HG02623 (cell line): ENCODE results near the gene PRKCA.
"Not testable (repeated sequence)": the region's sequence is repeated elsewhere in the genome, so short reads cannot be mapped to it uniquely, and the experiment has no call there.

Experiments
- ATAC-seq: cut with Tn5 transposase; IDR thresholded peaks from one replicate; pipeline ENCODE4 v1.9.1; 2021; ENCODE audit warnings: moderate library complexity; ENCODE audit not compliant: unreplicated experiment

The PRKCA gene

DNA sequence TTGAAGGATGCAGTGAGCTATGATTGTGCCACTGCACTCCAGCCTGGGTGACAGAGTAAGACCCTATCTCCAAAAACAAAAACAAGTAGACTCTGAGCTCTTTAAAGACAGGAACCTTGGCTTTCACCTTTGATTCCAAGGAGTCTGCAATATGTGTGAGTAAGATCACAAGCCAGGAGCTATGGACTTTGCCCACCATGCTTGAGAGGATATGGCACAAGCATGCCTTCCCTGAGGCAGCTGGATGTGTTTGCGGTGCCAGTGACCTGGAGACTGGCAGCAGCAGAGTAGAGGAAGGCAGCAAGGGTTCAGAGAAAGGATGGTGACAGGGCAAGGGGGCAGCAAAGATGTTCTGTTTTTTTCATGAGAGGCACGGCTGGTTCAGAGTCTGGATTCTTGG, 14.5 kb upstream of the PRKCA start:
- ATAC-seq, result no peak

DNA sequence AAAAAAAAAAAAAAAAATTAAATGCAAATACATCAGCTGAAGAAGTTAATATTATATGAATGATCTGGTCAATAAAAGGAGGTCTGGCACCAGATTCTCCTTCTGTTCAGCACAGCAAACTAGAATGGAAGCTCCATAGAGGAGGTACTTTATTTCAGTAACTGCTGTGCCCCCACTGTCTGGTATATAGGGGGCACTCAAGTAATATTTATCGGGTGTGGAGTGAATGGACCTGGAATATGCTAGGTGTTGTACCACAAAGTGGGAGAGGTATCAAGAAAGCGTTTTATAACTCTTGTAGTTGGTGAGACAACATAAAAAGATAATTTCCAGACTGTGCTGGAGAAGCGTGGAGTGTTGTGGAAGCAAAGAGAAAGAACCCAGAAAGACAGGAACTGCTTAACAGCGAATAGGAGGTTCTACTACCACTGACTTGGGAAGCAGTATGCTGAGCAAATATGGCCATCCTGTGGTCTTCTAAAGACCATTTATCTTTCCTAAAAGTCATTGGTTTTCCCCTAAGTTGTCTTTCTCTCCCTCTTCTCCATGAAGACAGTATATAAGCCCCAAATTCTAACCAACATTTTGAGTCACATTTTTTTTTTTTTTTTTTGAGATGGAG, 12.2 kb upstream of the PRKCA start:
- no peak for ATAC-seq

DNA sequence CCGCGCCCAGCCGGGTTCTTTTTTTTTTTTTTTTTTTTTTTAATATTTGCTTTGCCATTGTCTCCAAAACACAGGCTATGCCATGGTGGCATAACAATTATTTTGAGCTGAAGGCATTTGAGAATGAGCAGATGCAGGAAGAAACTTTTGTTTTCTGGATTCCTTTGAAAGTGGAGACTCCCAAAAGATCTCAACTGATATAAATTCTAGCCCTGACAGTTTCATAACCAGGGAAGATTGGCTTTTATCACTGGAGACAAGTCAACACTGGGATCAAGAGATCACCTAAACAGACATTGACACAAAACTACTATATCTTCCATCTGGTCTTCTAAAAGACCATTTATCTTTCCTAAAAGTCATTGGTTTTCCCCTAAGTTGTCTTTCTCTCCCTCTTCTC, 10.1 kb upstream of the PRKCA start:
- no peak for ATAC-seq

DNA sequence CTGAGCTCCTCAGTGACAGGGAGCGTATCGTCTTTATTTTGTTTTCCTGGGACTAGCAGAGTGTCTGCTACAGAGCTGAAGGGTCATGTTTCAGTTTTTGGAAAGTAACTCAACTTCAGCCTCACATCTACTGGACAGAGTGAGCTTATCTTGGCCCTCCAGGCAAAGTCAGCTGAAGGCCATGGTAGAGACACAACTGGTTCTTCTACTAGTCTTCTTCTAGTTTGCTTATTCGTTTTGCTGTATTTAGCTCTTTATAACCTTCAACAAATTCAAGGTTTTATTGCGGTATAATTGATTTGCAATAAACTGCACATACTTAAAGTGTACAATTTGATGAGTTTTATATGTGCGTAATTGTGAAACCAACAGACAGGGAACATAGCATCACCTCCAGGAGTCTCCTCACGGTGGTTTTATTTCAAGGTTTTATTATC, 6.1 kb upstream of the PRKCA start:
- ATAC-seq, result no peak

DNA sequence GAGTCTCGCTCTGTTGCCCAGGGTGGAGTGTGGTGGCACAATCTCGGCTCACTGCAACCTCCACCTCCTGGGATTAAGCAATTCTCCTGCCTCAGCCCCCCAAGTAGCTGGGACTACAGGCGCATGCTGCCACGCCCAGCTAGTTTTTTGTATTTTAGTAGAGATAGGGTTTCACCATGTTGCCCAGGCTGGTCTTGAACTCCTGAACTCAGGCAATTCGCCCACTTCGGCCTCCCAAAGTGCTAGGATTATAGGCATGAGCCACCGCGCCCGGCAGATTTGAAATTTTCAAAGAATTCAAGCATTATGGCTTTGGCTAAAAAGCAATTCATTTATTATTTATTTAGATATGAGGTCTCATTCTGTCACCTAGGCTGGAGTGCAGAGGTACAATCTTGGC, 5.0 kb upstream of the PRKCA start:
- not testable (repeated sequence) for ATAC-seq

DNA sequence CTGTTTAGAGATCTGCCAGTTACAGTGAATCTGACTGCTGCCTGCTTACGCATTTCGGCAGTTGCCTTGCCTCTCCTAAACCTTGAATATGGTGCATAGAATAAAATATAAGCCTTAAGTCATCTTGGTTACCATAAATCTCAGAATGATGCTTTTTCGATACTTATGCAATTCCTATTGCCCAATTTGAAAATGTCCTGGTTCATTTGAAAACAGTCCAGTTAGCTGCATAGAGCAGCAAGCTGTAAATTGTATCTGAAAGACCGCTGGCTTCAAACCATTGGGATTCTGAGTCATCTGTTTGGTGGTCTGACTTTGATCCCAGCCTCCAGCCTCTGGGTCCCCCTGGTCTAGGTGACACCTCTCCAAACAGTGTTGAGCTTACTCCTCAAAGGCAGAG, 2.7 kb upstream of the PRKCA start:
- no peak for ATAC-seq

DNA sequence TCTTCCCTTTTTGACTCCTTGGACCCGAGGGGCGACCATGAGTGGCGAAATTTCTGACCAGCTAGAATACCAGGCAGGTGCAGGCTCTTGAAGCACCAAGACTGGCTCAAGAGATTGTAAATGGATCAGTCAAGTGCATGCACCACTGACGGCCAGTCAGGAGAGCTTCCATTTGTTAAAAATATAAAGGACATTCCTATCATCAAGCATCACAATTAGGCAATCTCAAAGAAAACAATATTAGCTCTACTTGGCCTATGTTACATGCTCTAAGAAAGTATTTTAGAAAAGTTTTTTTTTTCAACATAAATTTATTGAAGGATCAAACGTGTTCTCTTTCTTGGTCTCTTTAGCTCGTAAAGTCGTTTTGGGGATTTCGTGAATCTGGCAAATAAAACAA, 1.5 kb upstream of the PRKCA start:
- no peak for ATAC-seq

DNA sequence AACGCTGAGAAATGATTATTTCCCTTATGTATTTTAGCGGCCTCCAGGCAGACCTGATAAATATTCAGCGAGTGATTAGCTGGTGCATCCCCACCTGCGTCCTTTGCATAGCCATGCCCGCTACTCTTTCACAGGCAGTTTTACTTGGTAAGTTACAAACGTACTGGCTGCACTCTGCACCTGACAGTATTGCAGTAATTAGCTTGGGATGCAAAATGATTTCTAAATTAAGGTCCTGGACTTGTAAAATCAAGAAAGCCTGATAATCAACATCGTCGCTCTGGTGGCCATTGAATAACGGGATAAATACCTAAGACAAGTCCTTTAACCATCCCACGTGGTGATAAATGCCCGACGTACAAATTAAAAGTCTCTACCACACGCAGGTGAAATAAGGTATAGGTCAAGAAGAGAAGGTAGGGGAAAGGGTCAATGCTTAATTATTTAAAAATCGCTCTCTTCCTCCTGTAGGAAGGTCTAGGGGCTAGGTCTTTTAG, 998 bp upstream of the PRKCA start:
- no peak for ATAC-seq

DNA sequence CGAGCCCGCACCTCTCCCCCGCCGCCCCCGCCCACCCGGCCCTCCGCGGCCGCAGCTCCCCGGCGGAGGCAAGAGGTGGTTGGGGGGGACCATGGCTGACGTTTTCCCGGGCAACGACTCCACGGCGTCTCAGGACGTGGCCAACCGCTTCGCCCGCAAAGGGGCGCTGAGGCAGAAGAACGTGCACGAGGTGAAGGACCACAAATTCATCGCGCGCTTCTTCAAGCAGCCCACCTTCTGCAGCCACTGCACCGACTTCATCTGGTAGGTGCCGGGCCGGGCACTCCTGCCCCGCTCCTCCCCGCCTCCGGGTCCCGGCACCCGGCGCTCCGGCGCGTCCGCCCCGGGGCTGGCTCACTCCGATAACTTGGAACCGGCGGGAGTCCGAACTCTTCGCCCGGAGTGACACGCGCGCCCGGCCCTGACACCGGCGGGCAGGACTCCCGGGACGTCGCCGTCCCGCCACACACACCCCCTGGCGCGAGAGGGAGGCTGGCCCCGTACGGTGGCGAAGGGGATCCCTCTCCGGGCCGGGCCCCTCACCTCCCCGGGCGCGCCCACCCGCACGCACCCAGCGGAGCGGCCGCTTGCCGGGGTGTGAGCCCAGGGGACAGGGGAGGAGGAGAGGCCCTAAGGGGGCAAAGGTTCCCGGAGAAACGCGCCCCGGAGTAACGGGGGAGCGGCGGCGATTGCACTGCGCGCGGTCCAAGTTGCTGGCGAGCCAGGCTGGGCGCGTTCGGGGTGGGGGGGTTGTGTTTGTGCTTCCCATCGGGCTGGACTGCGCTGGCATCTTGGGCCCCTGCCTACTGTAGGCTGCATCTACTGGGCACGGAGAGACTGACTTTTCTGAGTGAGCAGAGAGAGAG, 581 bp downstream of the PRKCA start:
- peak; percentile 20 for ATAC-seq

DNA sequence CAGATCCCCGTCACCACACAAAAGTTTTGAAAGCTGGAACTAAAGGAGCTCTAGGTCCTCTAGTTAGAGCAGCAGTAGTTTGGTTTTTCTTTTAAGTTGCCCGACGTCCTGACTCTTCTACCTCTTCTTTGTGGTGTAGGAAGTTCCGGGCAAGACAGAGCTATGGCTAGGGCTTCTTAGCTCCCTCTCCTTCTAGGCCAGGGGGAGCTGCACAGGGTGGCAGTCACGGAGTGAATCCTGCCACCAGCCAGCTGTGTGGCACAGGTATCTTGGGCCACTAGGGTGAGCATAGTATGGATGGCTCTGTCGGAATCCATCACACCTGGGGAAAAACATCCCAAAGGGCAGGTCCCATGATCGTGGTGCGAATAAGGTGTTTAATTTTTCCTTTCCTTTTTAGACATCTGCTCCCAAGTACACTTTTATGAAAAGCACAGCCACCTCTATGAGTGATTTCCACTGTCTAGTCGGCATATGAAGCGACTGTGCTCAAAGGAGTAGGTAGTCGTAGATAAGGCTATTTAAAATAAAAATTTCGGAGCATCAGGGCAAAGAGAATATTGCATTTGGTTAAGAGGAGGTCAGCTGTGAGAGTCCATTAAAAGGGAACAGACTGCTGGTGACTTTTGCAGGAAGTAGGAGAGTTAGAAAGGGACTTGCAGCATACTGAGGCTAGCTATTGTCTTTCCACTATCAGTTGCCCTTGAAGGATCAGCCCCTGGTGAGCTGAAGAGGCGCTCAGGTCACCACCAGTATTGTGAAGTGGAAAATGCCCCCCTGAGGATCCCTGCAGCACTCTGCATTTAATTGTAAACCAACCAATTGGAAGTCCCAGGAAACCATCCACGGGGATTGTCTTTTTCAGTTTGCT, 2.1 kb downstream of the PRKCA start:
- ATAC-seq, result no peak

DNA sequence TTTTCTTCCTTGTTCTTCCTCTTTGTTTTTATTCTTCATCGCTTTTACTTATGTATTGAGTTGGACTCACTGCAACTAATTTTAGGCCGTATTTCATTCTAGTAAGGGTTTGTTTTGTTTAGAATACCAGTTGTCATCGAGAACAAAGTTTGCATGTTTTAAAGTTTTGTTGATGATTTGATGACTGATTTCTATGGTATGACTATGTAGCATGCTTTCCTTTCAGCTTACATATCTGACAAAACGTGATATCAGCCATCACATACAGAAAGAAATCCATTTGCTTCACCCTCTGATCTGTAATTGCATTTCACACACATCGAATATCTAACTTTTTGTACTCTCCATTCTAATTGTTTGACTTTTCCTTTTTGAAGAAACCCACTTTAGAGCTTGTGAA, 4.0 kb downstream of the PRKCA start:
- no peak for ATAC-seq

DNA sequence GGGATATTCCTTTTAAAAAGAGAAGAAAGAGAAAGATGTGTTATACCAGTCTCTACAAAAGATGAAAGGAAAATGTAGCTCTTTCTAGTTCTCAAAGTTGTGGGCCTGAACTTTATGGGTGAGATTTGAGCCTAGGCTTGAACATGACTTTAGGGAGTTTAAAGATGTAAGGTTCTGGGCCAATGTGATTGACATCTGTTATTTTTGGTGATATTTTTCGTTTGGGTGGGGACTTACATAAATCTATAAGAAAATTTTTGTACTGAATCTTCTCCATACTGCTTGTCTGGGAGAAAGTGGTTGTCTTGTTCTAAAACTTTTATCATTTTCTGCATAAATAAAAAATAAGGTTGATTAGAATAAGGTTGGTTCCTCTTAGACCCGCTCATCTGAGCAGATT, 4.8 kb downstream of the PRKCA start:
- no peak for ATAC-seq

DNA sequence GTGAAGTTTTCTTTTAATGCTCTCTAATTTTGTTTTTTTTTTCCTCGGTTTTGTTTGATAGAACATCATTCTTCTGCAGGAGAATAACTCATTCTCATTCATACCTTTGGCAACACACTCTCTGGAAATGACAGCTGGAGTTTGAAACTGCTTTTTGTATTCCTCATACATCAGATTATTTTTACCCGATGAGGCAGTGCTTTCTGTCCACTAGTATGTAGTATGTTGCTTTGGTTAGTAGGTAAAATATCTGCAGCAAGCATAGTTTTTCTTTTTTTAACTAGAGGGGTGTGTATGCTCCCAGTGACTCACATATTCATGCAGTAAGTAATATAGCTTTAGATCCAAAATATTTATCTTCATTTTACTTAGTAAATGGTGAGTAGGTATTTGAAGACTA, 6.4 kb downstream of the PRKCA start:
- no peak for ATAC-seq

DNA sequence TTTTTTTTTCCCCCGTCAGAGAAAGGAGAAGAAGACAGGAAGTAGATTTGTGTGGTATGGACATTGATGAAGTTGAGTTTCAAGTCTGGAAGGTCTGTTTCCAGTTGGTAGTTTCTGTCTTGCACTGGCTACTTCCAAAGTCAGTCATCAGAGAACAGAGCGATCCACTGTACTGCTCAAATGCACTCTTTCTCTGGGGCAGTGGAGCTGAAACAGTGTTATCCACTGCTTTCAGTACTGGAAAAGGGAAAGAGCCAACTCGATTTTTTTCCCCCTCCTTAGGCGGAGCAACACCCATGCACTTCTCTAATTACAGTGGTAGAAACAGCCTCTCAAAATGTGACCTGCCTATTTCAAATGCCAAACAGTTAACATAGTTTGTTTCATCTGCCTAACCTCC, 7.4 kb downstream of the PRKCA start:
- ATAC-seq, result no peak

DNA sequence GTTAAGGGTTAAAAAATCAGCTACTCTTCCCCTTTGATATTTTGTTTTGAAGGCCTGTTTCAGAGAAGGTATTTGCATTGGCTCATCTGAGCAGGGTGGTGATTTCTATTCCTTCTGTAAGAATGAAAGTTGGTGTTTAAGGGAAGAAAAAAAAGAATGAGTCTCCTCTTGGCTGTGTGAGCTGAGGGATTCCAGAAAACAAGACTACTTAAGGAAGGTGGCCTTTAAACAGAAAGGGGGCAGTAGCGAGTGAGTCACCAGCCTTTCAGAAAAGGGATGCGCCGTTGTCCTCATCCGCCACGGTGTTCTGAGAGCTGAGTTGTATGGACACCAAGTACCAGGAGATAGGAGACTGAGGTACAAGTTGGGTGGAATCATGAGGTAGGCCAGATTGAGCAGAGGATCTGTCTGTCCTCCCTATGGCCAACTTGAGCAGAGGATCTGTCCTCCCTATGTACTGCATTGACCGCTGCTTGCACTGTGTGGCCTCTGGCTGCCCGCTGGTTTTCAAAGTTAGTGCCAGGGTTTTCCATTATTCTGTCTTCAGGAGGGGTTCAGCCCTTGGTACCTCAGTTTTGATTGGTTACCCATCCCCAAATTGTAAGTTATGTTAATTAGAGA, 8.2 kb downstream of the PRKCA start:
- ATAC-seq, result no peak

DNA sequence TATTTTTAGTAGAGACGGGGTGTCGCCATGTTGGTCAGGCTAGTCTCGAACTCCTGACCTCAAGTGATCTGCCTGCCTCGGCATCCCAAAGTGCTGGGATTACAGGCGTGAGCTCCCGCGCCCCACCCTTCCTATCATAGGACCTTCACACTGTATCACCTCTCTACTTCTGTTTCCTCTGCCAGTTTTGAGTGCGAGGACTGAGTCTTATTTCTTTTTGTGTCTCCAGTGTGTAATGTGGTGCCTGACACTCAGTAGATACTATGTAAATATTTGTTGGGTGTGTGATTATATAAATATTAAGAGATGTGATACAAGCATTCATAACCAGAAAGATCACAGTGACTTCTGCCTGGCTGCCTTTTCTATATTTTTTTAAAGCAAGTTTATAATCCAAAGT, 10.5 kb downstream of the PRKCA start:
- ATAC-seq, result no peak

DNA sequence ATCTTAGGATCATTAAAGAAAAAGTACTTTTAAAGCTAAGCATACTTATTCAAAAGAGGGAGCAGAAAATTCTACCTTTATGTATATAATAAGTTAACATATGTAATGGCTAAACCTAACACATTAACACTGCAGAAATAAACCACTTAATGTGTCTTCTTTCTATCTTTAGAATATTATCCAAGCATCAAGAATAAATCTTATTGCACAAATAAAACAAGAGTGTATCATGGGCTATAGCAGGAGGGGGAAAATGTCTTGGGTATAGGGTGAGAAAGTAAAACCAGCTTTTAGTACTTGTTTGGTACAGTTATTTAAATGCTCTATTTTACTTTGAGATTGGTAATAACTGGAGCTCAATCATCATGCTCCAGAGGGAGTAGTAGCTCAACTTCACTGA, 10.9 kb downstream of the PRKCA start:
- ATAC-seq, result no peak

DNA sequence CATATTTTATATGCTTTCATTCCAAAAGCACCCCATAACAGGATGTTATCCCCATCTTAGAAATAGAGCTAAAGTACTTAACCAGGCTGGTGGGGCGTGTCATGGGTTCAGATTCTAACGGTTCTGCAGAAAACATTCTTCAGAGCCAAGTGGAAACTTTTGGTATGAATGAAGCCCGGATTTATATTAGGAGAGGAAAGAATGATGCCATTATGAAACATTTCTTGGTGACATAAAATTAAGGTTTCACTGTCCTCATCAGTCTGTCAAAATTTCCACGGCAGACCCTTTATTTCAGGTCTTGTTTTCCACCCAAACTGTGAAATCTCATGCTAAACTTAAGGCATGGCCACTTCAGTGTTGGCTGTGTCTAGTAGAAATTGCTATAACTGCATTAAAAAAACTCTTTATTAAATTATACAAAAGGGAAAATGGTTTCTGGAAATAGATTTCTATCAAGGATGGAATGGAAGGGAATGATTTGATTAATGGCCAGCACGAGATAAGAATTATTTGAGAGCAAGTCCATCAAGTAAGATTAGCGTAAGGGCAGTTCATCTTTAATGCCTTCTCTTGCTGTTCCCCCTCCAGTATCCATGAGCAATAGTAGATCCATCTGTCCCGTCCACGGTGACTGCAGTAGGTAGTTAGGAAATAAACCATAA, 11.7 kb downstream of the PRKCA start:
- ATAC-seq, result no peak

DNA sequence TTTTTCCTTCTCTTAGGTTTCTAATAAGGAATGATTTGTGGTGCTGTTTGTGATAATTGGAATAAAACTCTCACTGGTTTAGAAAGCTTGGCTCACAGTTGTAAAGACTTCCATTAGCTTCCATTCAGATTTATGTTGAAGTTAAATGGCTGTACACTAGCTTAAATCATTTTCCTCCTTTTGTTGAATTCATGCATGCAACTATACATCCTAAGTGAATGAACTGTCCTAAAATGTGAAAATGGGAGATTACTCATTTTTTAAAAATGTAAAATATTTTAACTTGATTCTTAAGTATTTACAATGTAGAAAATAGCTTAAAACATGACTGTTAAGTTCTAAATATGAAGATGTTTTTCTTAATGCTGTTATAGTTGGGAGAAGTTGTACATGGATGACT, 15.2 kb downstream of the PRKCA start:
- ATAC-seq, result no peak

DNA sequence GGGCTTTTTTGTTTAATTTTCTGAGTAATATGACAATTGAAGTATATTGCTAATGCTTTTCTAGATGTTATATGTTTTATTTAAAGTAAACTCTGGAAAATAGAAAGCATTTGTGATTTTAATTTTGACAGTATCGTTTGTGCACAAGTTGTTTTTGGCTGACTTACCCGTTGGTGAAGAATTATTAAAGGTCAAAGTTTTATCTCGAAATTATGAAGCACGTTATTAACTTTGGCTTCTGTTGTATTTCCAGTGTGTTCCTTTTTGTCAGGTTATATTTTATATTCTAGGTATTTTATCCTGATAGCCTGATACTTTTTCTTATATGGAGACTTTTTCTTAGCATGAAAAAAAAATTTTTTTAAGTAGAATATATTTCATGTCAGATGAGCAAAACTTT, 16.8 kb downstream of the PRKCA start:
- ATAC-seq, result no peak

DNA sequence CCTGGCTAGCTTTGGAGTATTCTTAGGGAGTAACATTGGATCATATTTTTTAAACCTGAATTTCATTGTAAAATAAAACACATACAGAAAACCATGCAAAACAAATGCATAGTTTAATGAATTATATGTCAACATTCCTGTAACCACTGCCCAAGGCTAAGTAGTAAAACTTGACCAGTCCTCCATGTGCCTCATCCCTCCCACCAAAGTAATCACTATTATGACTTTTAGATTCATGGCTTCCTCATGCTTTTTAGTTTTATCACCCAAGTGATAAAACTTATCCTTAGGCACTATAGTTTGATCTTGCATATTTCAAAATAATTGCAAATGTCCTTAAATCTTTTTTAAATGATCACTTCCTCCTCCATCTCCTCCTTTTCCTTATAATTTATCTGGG, 20.4 kb downstream of the PRKCA start:
- ATAC-seq, result no peak
